GM18870 (cell line): ENCODE results near the gene DGKG.

Source experiments
- ATAC-seq: cut with Tn5 transposase; IDR thresholded peaks from one replicate; pipeline ENCODE4 v1.9.1; 2021; ENCODE audit warnings: moderate library complexity; ENCODE audit not compliant: unreplicated experiment

Gene DGKG

DNA sequence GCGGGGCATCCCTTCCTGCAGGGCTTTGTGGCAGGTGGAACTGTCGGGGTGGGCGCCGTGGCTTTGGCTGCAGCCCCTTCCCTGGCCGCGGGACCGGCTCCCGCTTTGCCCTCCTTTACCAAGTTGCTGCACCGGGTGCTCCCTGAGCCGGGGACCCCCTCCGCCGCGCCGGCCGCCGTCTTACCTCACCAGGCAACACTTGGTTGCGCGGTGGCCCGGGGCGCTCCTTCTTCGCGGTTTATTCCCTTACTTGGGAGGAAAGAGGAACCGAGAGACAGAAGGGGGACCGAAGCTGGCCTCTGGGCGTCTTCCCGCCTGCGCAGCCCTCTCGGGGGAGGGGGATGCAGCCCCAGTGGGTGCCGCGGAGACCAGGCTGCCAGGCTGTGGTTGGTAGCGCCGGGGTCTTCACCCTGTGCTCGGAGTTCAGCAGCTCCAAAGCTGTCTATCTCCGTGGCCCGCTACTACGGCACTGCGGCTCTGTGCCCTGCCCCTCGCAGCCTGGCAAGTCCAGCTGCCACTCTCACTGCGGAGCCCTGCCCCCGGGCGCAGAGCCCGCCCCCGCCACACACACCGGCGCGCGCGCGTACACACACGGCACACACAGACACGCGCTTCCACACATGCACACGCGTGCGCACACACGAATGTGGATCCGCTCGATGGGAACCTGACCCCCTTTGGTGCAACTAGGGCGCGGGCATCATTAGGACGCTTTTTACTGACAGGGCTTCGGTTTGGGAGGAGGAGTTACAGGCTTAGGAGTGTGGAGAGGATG lies at the start of gene DGKG:
Gene DGKG, minus strand, starts transcription at position 473 of the 775 bp plus-strand sequence. CDS start 41,775 bp downstream, outside the sequence.
- ATAC-seq = peak; percentile 45

DNA sequence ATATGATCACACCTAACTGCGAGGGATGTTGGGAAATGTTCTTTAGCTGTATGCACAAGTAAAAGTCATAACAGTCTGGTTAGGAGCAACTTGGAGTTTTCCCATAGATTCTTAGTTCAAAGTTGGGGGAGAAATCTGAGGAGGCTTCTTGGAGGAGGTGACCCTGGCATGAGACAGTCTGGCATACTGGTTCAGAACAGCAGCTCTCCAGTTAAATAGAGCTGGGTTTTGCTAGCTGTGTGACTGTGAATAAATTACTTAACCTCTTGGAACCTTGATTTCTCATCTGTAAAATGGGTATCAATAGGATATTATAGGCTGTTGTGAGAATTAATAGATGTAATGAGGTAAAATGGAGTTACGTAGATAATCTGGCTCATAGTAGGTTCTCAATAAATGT lies 49.1 kb upstream of the DGKG start:
- ATAC-seq = no peak

DNA sequence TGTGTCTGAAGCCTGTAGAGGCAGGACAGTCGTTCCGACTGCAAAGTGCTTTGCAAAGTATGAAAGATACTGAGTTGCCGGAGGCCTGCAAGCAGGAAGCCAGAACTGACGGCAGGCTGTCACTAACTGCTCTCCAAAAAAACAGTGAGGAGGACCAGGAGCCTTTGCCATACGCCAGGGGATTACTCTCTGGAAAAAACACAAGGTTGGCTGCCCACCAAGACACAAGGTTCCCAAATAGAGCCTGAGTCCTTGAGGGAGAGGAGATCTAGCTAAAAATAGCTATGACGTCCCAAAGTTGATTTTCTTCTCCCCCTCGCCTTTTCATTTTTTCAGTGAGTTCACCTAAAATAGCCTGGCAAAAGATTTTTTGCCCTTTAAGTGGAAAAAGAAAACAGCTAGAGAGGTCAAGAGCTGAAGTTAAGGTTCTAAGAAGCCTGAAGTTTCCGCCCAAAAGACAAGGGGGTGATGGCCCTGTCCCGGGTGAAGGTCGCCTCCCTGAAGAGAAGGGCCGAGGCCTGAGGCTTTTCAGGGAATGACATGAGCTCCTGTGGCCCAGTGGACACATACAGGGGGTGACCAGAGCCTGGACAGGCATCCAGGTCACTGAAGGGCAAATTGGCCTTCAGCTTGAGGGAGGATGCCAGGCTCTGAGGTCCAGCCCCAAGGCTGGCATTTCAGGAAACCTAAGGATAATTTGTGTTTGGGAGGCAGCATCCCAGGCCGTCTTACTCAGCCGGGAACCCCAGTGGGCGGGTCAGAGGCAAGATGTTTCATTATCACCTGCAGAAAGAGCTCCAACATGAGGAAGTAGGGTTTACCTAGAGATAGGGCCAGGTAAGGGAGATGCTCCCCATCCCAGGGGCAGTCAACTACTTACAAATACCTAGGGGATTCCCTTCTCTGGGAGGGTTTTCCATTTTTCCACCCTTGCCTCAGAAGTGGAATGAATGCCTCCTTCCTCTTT lies 44.9 kb upstream of the DGKG start:
- ATAC-seq = no peak

DNA sequence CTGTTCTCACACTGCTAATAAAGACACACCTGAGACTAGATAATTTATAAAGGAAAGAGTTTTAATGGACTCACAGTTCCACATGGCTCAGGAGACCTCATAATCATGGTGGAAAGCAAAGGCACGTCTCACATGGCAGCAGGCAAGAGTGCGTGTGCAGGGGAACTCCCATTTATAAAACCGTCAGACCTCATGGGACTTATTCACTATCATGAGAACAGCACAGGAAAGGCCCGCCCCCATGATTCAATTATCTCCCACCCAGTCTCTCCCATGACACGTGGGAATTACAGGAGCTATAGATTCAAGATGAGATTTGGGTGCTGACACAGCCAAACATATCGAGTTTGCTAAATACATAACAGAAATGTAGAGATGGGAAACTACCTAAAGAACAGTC lies 39.5 kb upstream of the DGKG start:
- ATAC-seq = no peak

DNA sequence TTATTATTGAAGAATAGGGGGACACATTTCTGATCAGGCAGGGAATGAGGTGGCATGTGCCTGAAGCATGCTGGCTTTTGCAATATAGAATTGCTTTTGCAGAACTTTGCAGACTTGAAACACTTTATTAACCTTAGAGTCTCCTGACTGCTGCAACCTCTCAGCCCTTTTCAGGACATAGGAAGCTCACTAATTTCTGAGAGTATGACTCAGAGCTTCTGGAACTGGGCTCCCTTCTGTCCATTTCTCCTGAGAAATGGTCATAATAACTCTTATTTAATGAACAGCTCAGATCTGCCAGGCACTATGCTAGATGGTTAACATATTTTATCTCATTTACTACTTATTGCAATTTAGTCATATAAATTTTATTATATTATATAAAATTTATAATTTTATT lies 38.6 kb upstream of the DGKG start:
- ATAC-seq = no peak

DNA sequence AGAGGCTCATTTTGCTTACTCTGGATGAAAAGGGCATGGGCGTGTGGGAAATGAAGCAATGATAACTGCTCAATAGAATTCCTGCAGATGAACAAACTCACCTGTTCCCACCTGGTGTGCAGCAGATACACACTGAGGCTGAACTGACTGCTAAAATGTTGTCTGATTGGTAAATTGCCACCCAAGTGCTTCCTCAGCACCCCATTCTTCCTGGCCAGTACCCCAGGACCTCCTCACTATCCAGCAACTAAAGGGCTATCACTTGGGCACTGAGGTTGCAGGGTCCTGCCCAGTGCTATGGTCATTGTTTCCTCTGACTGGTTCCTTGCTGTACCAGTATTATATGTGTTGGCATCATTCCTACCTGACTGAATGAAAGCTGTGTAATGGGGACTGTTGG lies 38.0 kb upstream of the DGKG start:
- ATAC-seq = no peak

DNA sequence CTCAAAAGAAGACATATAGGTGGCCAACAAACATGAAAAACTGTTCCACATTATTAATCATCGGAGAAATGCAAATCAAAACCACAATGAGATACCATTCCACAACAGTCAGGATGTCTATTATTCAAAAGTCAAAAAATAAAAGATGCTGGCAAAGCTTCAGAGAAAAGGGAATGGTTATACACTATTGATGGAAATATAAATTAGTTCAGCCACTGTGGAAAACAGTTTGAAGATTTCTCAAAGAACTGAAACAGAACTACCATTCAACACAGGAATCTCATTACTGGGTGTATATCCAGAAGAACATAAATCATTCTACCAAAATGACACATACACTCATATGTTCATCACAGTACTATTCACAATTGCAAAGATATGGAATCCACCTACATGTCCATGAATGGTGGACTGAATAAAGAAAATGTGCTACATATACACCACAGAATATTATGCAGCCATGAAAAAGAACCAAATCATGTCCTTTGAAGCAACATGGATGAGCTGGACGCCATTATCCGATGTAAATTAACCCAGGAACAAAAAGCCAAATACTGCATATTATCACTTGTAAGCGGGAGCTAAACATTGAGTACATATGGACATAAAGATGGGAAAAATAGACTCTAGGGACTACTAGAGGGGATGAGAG lies 32.7 kb upstream of the DGKG start:
- ATAC-seq = no peak

DNA sequence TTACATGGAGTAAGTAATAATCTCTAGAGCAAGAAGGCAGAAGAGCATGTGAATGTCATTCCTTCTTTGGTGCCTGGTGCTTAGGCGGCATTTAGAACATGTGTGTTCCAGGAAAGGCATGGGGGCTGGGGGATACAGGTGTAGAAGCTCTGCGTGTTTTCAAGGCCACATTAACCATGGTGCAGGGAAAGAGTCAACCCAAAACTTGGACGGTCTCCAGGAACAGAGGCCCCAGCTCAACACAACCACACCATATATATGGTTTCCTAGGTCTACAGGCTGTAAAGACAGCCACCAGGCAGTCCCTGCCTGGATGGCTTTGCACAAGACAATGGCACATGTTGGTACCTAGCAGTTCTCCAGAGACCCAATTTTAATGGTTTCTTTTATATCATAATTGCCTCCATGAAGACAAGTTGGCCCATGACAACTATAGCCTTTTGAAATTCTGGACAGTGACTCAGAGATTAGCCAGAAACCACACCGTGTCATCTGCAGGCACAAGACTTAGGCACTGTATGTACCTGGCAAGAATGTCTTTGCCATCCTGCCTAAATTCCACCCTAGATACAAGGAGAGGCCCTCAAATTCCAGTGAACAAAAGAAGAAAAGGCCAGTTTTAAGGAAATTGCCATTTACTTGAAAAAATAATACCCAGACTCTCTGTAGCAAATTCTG lies 25.0 kb upstream of the DGKG start:
- no peak for ATAC-seq

DNA sequence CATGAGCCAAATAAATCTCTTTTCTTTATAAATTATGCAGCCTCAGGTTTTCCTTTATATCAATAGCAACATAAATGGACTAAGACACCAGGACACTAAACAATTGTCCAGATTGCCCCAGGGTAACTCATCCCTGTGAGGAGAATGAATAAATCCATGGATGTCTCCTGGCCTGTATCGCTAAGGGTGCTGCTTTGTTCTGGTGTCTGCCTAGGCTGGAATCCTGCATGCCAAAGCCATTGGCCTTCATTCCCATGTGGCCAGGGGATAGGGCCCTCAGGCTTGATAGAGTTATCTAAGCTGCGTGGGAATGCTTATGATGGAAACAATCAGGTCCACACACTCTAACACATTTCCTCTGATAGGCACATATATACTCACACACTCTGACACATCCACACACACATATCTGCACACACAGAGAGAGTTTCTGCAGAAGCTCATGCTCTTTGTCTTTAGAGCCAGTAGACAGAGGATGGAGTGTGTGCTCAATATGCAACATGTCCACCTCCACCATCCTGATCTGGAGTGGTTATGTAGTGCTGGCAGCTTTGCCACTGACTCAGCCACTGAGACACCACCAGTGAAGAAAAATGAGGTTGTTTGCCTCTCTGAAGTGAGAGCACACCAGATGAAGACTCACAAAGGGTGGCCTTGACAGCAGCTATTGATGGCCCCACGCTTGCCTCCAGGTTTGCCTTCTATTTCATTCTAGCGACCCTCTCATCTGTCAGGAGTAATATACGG lies 24.0 kb upstream of the DGKG start:
- no peak for ATAC-seq

DNA sequence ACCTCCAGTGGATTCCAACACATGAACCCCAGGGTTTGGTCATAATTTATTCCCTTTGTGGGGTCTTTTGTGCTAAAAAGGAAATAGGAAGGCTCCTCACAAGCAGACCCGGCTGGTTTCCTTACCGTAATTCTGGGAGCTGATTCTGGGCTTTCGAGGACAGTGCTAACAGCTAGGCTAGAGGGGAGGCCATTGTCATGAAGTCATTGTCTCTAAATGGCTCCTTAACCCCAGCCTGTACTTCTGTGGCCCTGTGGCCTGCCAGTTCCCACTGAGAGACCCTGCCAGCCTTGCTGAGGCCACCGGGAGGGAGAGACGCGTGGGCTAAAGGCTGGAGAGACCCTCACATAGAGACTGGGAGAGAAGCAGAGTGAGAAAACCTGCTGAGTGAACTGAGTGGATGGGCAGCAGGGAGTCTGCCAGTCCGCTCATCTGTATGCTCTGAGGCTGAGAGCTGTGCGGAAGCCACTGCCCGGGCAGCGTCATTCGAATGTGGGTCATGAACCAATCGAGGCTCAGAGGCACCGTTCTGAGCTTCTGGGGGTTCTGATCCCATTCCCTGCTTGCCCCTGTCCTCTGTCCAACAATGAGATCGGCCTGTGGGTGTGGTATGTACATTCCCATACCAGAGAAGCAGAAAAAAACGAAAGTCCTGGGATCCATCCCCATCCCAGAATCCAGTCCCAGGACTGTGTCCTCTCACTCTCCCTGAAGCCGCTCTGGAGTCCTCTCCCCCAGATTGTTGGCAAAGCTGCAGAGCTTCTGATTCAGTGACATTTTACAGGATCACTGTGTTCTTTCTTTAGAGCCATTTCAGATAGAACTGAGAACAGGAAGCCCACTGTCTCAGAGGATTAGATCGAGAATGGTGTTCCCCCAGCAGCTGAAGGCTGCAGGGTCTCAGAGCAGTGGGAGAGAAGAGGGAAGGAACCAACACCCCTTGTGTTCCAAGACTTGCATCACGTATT lies 21.3 kb upstream of the DGKG start:
- no peak for ATAC-seq

DNA sequence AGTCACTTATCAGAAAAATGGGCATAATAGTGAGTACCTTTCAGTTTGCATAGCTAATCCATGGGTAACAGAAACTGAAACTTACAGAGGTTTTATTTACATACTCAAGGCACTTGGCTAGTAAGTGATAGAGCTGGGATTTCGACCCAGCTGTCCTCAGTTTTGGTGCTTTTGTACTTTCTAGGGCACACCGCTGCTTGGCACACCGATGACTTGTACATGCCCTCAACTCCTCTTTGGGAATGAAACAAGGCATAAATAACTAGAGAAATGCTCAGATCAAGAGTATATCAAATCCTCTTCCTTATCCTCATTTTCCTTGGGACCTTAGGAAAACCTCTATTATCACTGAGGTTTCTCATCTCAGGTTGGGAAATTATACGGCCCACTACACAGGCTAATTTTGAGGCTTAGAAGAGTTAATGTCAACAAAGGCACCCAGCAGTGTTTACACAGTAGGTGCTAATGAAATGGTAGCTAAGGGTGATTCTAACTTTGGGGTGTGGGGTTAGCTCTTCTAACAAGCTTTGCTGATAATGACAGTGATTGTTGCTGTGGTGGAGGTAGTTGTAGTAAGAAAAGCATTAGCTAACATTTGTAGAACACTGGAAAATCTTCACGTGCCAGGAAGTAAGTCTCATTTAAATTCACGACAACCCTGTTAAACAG lies 20.3 kb upstream of the DGKG start:
- no peak for ATAC-seq

DNA sequence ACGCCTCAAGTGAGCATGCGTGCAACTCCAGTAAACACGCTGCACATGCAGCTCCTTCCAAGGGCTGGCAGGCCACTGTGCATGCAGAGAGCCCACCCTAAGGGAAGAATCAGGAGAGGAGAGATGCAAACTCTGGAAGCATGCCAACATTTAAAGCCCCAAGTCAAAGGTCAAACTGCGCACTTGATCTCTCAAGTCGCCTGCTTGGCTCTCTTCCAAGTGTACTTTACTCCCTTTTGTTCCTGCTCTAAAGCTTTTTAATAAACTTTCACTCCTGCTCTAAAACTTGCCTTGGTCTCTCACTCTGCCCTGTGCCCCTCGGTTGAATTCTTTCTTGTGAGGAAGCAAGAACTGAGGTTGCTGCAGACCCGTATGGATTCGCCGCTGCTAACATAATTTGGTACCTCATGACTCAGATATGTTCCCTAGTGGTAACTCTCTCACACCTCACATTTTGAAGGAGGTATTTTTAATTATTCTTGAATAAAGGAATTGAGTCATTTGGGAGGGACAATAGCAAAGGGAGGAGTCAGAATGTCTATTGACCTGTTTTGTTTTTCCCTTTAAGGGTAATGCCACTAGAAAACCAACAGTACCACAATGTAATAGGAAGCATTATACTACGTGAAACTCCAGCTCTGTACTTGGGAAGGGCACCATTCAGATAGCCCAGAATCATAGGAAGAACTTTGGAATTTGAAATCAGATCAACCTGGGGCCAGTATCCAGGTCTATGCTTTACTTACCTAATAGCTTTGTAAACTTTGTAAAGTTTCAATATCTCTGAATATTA lies 19.6 kb upstream of the DGKG start:
- ATAC-seq = no peak

DNA sequence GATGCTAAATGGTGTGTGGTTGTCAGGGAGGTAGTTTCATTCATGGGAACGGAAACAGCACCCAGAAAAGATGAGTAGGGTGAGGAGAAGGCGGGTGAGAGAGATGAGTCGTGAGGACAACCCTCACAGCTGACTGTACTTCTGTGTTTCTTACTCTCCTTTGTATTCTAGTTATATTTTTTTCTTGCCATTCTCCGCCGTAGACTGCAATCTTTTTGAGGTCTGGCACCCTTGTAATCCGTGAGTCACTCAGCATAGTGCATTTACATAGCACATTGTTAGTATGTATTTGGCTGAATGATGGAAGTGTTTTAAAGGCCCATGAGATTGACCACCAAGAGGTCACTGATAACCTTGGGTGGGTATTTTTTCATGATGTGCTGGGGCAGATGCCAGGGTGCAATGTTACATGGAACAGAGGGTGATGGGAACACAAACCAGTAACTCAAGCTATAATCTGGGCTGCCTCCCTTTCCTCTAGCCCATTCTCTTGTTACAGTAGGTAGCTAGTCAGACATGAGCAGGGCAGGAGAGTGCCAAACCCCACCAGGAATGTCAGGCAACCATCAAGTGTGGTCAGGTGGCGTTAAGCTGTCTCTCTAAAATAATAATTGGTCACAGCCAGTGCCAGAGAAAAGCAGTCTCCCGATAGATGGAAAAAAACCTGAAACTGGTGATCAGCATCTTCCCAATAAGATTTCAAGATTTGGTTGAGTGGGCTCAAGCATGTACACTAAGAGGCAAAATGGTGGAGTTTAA lies 18.8 kb upstream of the DGKG start:
- no peak for ATAC-seq

DNA sequence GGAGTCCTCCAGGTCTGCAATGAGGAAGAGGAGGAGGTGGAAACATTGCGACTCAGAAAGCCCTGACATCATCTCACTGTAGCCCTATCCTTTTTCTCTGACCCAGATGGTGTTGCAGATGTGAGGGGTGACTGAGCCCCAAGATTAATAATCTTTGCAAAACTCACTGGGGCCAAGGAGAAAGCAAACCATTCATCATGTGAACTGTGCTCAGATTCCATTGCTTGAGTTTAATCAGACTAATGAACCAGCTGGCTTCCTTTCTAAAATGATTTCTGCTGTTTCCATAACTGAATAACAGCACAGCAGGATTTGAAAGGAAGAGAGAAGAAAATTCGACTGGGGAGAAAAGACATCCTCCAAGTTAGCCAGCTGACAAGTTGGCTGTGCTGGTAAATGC lies 13.4 kb upstream of the DGKG start:
- ATAC-seq = no peak

DNA sequence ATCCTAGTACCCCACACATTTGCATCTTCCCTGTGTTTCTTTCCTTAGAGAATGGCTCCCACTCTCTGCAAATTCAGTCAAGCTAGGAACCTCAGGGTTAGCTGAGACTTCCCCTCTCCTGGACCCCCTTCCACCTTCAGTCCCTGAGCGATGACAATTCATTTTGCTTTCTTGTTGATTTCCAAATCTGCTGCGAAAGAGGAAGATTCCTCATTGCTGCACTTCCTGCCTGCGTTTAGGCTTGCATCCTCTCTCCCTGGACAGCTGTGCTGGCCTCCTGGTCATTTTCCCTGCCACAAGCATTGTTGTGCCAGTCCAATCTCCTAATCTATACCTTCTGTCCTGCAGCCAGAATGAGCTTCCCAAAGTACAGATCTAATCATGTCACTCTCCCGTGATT lies 12.3 kb upstream of the DGKG start:
- ATAC-seq = no peak

DNA sequence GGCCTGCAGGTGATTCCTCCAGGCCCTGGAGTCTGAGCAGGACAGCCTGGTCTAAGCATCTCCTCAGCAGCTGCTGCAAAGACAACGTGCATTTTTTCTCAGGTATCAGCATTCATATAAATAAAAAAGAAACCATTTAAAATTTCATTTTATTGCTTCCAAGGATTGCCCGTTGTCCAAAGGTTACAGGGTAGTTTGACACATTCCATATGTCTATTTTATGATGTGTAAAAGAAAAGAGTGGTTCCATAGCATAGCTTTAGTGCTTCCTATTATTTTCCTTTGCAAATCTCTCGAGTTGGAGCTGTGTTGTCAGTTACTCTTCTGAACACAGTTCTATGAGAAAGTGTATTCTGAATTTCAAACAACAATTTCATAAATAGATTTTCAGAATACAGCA lies 7.2 kb upstream of the DGKG start:
- no peak for ATAC-seq

DNA sequence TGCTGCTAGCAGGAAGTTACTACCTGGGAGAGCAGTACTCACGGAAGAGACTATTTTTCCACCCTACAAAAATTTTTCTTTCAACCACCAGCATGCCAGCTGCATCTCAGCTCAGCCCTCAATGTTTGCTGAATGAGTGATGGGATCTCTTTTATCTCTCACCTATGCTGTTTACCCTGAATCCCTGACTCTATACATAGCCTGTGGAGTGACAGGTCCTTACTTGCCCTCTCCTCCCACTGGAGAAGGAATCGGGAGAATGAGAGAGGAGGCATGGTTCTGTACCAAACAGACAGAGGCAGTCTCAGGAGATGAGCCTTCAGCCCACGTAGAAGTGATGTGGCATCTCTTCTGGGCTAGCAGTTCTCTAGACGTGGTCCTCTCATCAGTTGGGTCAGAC lies 6.7 kb upstream of the DGKG start:
- ATAC-seq = no peak
